ENCODE measurements around the gene CBL.

CBL gene

DNA sequence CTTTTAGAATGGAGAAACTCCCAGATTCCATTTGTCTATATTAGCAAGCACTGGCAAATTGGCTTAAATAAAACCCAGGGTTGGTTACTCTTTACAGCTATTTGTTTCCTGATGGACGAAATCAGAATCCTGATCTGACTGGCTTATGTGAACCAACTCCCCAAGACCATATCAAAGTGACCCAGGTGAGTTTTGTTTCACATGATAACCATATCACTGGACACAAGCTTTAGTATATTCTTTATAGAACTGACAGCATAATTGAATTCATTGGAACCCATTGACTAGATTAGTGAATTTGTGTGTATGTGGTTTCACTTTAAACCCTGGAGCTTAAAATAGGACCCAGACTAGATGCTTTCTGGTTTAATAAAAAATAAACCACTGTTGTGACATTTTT, 71.5 kb downstream of the CBL start:
- DNase-seq = no peak

DNA sequence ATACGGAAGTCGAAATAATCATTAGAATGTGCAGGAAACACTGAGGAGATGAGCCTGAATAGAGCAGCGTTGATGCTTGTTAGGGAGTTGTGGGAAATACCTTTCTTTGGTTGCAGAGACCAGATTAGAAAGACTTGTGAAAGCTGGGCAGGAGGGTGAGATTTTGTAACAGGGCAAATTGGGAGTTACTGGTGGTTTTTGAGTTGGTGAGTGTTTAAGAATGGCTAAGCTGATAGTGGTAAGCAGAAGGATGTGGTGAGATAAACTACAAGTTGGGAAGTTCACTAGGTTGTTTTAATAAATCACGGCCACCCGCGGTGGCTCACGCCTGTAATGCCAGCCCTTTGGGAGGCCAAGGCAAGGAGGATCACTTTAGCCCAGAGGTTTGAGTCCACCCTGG, 76.4 kb downstream of the CBL start:
- no peak for DNase-seq

DNA sequence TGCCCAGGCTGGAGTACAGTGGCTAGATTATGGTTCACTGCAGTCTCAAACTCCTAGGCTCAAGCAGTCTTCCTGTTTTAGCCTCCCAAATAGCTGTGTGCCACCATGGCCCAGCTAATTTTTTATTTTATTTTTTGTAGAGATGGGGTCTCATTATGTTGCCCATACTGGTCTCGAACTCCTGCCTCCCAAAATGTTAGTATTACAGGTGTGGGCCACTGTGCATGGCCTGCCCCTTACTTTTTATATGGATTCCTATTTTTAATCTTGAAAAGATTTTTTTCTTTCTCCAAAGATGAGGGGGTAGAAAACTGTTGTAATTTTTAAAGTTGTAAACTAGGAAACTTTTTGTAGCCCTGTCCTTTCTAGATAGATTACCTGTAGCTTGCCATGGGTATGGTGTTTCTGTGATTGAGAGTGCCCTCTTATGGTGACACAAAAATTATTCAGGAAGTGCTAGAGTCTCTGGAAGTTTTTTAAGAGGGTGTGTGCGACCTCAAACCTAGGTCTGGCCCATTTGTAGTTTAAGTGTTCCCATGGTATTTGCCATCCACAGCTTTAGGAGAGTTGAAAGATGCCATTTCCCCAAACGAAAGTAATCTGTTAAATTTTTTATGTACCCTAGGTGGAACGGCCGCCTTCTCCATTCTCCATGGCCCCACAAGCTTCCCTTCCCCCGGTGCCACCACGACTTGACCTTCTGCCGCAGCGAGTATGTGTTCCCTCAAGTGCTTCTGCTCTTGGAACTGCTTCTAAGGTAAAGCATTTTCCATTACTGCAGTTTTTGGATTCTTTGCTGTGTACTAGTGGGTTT, 78.4 kb downstream of the CBL start:
- DNase-seq = no peak

DNA sequence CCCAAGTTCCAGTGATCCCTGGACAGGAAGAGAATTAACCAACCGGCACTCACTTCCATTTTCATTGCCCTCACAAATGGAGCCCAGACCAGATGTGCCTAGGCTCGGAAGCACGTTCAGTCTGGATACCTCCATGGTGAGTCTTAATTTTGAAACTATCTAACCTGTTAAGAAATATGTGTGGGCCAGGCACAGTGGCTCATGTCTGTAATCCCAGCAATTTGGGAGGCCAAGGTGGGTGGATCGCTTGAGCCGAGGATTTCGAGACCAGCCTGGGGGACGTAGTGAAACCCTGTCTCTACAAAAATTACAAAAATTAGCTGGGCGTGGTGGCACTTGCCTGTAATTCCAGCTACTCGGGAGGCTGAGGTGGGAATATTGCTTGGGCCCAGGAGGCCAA, 79.3 kb downstream of the CBL start:
- DNase-seq = no peak

DNA sequence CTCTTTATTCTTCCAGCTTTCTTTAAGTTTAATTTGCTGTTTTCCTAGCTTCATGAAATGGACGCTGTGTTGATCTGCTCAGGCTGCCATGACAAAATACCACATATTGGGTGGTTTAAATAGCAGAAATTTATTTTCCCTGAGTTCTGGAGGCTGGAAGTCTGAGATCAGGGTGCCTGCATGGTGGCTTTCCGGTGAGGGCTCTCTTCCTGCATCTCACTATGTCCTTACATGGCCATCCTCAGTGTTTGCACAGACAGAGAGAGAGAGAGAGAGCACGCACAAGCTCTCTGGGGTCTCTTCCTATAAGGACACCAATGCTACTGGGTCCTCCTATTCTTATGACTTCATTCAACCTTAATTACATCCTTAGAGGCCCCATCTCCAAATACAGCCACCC, 82.1 kb downstream of the CBL start:
- DNase-seq = no peak

DNA sequence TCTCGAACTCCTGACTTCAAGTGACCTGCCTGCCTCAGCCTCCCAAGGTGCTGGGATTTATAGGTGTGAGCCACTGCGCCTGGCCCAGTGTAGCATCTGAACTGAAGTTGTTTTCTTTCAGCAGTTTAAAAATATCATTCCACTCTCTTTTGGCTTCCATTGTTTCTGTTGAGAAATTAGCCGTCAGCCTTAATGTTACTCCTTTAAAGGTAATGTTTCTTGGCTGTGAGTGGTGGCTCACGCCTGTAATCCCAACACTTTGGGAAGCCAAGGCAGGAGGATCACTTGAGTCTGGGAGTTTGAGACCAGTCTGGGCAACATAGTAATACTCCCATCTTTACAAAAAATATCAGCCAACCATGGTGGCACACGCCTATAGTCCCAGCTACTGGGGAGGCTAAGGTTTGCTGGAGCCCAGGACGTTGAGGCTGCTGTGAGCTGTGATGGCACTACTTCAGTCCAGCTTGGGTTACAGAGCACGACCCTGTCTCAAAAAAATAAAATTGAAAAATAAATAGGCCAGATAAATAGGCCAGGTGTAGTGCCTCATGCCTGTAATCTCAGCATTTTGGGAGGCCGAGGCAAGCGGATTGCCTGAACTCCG, 84.9 kb downstream of the CBL start:
- DNase-seq = no peak

DNA sequence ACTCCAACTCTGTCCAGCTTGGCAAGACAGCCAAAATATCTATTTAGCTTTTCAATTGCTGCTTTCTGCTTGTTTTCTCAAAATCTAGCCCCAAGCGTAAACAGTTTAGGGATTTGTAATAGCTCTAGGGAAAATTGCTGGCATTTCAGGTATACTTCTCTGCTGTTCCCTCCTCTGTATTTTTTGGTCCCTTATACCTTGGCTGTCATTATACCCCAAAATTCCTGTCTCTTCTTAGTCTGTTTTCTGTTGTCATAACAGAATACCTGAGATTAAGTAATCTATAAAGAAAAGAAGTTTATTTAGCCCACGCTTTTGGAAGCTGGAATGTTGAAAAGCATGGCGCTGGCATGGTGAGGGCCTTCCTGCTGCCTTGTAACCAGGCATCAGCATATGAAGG, 87.3 kb downstream of the CBL start:
- DNase-seq = no peak

DNA sequence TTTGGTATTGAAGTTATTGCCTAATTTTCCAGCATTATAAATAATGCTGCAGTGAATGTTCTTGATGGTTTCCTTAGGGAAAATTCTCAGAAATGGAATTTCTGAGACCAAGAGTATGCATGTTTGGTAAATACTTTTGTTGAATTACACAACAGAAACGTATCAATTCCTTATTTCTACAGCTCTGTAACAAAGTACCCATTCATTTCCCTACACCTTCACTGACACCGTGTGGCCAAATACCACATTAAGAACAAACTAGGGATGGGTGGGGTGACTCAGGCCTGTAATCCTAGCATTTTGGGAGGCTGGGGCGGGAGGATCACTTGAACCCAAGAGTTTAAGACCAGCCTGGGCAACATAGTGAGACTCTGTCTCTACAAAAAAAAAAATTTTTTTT, 89.0 kb downstream of the CBL start:
- no peak for DNase-seq

DNA sequence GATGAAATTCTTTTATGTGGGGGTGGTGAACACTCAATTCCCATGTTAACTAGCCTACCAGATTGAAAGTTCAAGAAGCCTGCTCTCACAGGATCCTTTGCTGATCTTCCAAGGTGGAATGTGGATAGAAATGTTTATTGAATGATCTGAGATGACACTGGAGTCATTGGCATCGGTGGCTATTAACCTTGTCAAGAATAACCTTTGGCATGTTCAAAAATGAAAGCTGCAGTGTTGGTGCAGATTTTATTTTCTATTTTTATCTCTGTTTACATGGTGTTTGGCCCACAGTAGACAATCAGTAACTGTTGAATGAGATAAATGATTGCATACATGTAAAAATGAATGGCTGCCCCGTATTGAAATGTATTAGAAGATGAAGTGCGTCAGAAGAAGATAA, 91.8 kb downstream of the CBL start:
- no peak for DNase-seq

DNA sequence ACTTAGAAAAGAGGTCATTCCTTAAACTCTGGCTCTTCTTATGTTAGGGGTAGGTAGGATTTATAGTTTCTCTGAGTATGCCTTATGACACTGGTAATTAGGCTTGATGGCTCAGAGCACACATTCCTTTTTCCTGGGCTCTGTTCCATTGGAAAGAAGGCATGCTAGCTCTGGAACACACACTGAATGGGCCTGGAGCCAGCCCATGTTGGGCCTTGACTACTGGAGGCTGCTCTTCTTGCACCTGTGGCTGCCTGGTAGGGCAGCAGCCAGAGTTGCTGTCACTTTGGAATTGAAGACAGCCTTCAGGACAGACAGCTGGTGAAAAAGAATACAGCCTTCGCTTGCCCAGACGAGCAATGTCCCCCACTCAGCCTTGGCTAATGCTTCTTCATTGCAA, 92.6 kb downstream of the CBL start:
- DNase-seq = no peak

DNA sequence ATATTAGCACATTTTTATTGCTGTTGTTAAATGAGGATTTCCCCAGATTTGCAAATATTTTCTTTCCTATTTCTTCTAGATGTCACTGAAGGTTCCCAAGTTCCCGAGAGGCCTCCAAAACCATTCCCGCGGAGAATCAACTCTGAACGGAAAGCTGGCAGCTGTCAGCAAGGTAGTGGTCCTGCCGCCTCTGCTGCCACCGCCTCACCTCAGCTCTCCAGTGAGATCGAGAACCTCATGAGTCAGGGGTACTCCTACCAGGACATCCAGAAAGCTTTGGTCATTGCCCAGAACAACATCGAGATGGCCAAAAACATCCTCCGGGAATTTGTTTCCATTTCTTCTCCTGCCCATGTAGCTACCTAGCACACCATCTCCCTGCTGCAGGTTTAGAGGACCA, 93.3 kb downstream of the CBL start:
- no peak for DNase-seq

DNA sequence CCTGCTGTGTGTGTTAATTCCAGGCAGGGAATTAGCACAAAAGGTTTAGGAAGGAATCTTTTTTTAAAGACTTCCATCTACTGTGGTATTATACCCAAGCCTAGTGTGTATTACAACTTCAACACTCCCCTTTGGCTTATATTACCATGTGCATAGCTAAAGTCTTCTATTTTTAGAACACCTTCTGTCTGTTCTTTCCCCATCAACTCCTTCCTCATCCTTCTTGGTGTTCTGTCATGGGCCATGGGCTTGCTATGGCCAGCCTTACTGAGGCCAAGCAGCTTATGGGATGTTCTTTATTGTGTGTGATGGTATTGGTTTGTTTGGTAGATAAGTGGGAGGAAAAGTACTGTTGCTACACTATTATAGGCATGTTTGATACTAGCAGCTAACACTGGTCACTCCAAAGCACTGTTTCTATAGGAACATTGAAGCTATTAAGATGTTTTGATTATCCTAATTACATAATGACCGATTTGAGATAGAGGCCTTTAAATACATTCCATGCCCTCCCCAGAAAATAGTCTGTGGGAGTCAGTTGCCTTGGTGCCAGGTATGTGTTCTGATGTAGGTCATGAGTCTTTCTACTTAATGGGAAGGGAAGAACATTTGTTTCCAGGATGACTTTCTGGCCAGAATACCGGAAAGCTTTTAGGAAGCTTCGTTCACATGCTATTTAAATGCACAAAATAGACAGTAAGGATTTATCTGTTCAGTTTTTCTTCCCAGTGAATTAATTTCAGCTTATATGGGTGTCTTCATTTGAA, 94.2 kb downstream of the CBL start:
- no peak for DNase-seq

DNA sequence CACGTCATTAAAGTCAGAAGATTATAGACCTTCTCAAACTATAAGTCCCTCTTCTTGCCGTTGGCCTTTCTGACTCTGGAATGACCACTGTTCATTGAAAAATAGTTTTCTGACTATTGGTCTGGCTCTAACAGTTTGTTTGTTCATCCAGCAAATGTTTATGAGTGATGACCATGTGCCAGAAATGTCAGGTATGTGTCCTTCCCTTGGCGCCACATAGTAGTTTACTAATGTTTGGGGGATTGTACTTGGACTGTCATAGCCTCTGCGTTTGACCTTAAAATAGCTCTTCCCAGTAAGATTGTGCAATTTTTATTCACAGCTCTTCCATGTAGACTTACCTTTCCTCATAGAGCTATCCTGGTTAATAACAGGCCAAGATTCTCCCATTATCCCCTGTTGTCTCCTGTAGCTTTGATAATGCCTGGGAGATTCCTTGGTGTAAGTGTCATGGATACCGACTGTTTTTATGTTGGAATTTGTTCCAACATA, 97.1 kb downstream of the CBL start:
- DNase-seq = no peak

DNA sequence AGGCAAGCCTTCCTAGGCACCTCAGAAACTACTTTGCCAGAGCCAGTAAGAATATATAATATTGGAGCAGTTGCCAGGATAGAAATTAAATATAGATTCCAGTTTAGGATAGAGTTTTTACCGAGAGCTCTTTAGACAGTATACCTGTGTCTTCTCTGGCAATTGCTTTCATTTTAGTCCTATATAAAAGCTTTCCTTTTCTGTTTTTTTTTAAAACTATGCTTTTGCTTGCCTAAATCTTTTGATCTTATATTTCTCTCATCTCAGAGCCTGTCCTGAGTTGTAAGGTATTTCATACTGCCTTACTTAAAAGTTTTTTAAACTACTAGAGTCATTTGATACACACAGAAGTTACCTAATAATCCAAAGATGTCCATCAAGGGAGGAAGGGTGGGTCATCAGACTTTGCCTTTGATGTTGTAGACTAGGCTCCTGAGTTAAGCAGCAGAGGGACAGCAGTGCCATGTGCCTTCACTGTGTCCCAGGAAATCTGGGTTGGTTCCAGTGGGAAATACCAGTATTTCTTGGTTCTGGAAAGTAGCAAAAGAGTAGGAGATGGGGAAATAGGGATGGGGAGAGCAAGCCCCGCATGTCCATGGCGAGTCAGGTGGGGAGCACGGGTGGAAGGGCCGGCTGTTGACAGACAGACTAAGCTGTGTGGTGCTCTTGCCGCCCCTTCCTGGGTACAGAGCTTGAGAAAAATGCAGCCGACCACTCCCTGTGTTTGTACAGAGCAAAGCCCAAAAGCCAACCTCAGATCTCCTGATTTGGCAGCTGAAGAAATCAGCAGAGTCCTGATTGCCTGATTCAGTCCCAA, 99.6 kb downstream of the CBL start:
- no peak for DNase-seq

DNA sequence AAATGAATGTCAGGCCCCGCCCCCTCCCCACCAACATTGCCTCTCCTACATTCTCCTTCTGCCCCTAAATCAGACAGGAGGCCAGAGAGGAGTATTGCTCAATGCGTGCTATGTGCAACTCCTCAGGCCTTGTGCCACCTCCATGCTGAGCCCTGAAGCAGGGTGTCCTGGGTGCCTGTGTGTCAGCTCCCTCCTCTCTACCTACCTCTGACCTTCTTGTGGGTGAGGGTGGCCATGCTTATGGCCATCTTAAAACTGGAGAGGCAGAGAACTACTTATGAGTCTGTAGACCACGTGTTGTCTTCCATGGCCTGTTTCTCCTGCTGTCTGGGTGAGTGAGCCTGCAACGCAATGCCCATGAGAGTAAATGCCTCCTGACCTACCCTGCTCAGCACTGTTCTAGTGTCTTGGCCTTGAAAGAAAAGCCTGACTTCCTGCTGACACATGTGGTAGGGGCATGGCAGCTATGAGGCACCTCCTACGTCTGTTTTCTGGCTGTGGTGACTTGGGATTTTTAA, 100.3 kb downstream of the CBL start:
- no peak for DNase-seq

DNA sequence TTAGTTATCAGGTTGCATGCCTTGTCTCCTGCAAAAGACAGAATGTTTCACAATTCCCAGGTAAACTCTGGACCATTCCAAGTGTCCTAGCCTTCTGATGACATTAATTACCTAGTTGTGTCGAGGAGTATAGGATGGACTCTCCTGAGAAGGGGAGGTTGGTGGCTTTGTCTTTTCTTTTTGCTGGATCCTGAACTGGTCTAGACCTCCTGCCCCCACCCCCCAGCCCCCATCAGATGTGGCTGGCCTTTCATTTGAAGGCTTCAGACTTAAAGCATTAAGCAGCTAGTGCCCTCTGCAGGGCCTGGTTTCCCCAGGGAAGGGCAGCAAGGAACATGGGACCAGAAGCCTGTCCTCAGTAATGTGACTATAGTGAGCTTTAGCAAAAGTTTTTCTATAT, 101.1 kb downstream of the CBL start:
- DNase-seq = no peak

DNA sequence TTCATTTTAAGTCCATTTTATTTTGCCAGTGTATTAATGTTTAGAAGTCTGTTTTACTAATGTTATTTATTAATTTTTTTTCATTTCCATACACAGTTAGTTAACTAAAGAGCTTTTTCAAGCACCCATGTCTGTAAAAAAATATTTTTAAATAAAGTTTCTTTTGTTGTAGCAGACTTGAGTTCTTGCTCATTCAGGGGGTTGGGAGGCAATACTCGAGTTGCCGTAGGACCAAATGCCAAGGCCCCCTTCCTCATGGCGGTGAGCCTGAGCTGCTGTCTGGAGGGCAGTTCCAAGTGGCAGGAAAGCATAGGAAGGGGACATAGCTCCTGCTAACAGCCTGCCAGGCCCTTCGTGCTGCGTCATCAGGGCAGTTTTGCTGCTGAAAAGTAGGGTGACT, 101.8 kb downstream of the CBL start:
- no peak for DNase-seq

DNA sequence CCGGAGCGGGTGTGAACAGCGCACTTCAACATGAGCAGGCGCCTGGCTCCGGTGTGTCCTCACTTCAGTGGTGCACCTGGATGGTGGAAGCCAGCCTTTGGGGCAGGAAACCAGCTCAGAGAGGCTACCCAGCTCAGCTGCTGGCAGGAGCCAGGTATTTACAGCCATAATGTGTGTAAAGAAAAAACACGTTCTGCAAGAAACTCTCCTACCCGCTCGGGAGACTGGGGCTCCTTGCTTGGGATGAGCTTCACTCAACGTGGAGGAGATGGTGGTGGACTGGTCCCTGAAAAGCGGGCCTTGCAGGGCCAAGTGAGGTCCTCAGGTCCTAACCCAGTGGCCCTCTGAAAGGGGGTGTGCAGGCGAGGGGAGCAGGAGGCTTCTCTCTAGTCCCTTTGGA, 103.3 kb downstream of the CBL start:
- no peak for DNase-seq

DNA sequence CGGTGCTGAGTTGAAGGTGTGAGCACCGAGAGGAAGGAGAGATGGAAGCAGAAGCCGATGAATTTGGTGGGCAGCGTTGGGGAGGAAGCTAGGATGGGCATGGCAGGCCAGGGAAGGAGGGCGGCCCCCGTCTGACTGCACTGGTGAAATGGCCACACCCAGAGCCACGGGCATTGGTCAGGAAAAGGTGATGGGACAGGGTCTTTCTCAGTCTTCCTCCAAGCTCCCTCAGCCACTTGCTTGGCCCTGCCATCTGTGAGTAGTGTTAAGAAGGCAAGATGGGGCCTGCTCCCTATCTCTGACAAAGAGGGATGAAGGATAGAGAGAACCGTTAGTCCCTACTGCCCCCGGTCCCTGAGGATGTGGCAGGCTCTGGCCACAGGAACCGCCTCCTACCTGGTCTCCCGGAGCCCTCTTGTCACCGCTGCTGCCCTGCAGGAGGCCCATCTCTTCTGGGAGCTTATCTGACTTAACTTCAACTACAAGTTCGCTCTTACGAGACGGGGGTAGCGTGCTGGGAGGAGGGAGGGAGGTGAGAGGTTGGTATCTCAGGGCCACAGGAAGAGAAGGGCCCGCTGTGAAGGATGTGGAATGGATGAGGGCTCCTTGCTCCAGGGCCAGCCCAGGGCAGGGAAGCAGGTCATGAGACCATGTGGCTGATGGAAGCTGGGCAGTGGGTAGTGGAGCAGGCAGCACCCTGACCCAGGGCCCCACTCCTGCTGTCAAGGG, 104.0 kb downstream of the CBL start:
- no peak for DNase-seq

DNA sequence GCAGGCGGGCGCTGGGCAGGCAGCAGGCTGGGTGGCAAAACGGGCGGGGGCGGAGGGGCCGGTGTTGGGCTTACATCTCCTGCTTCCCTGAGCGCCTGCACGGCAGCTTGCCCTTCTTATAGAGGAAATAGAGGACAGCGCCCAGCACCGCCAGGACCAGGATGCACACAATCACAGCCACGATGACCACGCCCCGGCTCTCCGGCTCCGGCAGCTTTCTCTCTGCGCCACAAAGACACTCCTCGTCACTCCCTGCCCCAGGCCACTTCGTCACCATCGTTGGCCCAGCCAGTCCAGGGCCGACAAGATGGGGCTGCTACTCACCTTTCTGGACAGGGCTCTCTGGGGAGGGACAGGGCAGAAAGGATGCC, 104.5 kb downstream of the CBL start:
- DNase-seq = no peak

DNA sequence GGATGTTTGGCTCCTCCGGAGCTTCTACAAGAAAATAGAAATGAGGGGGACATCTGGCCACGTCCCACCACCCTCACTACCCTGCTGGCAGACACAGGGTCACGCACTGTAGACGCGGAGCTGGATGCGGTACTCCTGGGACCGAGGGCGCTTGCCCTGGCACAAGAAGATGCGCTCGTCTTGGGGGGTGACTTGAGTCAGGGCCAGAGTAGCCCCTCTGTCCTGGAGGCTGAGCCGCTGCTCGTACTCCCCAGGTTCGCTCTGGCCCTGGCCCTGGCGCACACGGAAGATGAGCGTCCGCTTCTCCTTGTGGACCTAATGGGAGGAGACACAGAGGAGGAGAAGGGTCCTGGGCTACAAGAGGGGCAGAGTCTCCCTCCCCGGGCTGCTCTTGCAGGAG, 108.6 kb downstream of the CBL start:
- DNase-seq = no peak
